GM18498 (cell line): ENCODE measurements around the gene UGP2.
"Not testable (repeated sequence)": the region's sequence is repeated elsewhere in the genome, so short reads cannot be mapped to it uniquely, and the experiment has no call there.

Source experiments
- ATAC-seq: cut with Tn5 transposase; IDR thresholded peaks from one replicate; pipeline ENCODE4 v1.9.1; 2021; ENCODE audit warnings: mild to moderate bottlenecking, moderate library complexity; ENCODE audit not compliant: unreplicated experiment

UGP2 gene

DNA sequence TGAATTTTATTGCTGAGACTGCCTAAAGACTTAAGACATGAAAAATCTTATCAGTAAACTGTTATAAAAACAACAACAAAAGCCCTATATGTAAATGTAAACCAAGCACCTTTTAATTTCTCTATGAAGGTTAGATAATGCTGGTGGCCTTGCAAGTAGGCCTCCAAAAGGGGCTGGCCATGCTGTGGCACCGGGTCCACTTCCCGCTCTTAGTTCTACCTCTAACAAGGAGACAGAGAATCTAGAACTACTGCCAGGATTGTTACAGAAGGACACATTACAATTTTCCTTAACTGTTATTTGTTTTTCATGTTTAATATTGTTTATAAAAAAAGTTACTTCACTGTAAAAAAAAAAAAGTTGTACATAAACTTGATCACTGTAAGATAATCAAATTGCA, 49.0 kb downstream of the UGP2 start:
- ATAC-seq = no peak

- no peak for ATAC-seq
These were observed 49.9 kb downstream of the UGP2 start for GRCh38 chr2:63891488-63892030.

DNA sequence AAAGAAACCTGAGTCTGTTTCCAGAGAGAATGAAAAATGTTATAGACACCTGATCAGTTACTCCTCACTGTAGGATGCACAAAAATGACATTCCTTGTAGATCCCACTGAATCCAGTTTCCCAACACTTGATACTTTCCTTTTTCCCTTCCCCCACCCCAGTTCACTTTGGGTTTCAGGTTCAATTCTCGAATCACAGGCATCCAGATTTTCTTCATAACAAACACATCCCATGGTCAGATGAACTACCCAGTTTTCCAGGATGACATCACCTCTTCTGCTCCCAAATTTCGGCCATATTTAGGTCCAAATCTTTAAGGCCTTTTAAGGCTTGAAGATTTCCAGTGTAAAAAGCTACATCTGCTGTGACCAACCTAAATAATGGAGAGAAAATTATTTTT, 51.5 kb downstream of the UGP2 start:
- ATAC-seq = no peak

GRCh38 chr2:63894167-63894566, 52.5 kb downstream of the UGP2 start:
- no peak for ATAC-seq

DNA sequence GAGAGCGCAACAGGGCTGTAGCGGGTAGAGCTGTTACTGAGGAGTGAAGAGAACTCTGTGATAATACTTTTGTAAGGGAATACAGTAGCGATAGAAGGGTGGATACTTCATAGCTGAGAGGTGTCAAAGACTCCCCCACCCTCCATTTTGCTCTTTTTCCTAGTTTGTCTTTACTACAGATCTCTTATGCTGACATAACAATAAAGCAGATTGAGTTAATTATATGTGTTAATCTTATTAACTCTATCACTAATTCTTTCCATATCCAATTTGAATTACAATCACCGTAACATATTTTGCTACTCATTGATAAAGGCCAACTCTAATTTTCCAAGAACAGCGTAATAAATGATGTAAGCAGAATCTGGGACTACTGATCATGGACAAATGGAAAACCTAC, 57.1 kb downstream of the UGP2 start:
- no peak for ATAC-seq

DNA sequence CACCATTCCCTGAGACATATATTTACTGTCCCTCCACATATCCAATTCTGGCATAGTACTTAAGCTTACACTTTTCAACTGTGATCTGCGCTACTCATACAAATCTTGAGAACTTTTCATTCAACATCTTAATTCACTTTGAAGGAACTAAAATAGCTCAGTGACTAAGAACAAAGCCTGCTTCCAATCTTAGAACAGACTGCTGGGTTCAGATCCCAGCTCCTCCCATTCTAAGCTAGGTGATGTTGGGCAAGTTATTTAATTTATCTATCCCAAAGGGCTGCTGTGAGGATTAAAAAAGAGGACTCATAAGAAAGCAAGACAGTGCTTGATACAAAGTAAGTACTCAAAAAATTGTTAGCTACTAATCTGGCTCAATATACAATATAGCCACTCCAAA, 57.9 kb downstream of the UGP2 start:
- no peak for ATAC-seq

DNA sequence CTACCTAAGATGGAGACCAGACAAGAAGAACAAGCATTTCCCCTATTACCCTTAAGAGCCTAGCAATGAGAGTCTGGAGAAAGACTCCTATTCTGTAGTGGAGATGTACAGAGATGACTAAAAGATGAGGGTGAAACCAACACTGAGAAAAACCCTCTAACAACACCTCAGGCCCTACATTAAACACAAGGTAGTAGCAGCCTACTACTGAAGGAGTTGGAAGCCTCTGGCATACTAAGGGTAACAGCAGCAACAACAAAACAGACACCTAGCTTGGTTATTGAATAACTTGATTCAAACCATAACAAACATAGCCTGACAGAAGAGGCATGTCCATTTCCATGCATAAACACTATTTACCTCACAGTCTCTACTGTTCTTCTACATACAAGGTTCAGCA, 60.5 kb downstream of the UGP2 start:
- ATAC-seq = no peak

DNA sequence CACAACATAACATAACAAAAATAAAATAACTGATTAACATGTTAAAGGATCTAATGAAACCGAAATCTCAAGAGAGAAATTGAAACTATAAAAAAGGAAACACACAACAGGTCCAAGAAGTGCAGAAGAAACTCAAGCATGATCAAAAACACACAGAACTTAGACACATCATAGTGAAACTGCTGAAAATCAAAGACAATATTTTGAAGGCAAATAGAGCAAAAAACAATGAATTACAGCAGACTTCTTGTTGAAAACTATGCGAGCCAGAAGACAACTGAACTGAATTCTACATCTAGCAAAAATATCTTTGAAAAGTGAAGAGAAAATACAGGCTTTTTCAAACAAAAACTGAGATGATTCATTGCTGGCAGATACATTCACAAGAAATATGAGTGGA, 61.3 kb downstream of the UGP2 start:
- no peak for ATAC-seq

GRCh38 chr2:63914311-63914710, 72.6 kb downstream of the UGP2 start:
- ATAC-seq = no peak

DNA sequence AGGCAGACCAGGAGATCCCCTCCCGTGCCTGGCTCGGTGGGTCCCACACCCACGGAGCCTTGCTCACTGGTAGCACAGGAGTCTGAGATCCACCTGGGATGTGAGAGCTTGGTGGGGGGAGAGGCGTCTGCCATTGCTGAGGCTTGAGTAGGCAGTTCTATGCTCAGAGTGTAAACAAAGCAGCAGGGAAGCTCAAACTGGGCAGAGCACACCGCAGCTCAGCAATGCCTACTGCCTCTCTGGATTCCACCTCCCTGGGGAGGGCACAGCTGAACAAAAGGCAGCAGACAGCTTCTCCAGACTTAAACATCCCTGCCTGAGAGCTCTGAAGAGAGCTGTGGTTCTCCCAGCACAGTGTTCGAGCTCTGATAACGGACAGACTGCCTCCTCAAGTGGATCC, 85.1 kb downstream of the UGP2 start:
- ATAC-seq = no peak

- not testable (repeated sequence) for ATAC-seq
These were observed 90.4 kb downstream of the UGP2 start for GRCh38 chr2:63932104-63932503.
